Renal cortex interstitium (tissue), 11 donors: Measurements from ENCODE around the gene IQUB. TPM values are rescaled to one million over a fixed set of nuclear protein-coding genes. Genes with fewer than 3 reads are reported as not detected.
A peak's percentile ranks its signal among the peaks of the same experiment; 100 is the strongest.
"Not testable (repeated sequence)": the region's sequence is repeated elsewhere in the genome, so short reads cannot be mapped to it uniquely, and the experiment has no call there.

ENCODE experiments used
- DNase-seq, 11 donors: peaks; one replicate each; pipeline ENCODE4 v3.0.0-alpha.2; 2013; ENCODE audit warnings: low read depth in 9 of 11, low spot score in 4 of 11; ENCODE audit errors: extremely low read depth in 1 of 11
- polyA plus RNA-seq, 3 donors: library from polyadenylated mRNA; unstranded; fragments of 120-200 nt; gene quantifications; one replicate each; pipeline ENCODE4 v1.2.1, GENCODE V29; 2013; ENCODE audit not compliant: insufficient read length in 3 of 3

The IQUB gene
- polyA plus RNA-seq, 3 donors = 5.0 to 7.5 (median 7.3) TPM

DNA sequence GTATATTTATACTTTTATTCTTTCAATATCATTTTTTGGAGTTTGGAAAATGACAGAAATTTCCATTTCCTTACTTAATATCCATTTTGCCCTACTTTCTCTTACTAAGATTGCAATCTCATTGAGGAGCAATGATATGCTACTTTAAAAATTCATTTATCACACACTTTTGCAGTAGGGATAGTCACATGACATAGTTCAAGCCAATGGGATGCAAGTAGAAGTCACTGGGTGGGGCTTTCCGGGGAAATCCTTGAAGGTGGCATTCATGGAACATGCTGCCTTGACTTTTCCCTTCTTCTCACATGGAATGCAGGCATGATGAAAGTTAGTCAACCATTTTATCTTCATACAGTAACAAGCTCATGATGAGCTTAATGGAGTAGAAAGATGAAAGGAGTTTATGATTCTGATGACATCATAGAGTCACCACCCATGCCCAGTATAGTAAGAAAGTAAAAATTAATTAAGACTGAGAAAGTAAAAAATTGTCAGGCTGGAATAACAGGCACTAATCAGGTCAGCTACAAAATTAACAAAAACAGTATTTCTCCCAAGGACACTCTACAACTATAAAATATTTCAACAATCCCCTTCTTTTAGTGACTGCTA lies 33.4 kb downstream of the IQUB start:
- no peak for DNase-seq

DNA sequence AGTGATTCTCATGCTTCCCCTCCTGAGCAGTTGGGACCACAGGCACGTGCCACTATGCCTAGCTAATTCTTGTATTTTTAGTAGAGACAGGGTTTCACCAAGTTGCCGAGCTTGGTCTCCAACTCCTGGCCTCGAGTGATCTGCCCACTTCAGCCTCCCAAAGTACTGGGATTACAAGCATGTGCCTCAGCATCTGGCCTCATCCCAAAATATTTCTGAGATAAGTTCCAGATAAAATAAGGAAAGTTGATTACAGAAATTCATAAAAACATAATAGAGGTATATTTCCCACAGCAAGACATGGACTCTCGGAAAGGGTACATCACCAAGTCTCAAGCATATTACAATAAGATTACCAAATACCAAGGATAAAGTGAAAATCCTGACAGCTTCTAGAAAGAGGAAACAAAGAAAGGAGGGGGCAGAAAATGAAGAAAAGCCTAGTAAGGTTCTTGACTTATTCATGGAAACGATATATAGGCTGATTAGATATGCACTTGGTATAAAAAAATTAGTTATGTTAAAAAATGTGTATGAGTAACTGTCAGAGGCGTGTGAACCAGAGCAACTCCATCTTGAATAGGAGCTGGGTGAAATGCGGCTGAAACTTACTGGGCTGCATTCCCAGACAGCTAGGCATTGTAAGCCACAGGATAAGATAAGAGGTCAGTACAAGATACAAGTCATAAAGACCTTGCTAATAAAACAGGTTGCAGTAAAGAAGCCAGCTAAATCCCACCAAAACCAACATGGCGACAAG lies 35.0 kb downstream of the IQUB start:
- DNase-seq = no peak

DNA sequence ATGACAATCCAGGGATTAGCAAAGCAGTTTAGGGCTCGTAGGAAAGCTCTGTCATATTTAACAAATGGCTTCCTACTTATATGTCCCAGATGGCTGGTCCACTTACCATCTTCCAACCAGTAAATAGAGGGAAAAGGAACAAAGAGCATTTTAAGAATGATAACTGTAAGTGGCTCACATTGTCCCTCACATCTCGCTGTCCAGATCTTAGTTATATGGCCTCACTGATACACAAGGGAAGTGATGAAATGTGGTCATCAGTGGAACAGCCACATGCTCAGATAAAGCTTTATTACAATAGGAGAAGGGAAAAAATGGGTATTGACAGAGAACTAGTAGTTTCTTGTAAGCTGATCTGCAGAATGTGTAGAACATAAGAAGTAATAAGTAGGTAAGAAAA lies 35.8 kb downstream of the IQUB start:
- no peak for DNase-seq

DNA sequence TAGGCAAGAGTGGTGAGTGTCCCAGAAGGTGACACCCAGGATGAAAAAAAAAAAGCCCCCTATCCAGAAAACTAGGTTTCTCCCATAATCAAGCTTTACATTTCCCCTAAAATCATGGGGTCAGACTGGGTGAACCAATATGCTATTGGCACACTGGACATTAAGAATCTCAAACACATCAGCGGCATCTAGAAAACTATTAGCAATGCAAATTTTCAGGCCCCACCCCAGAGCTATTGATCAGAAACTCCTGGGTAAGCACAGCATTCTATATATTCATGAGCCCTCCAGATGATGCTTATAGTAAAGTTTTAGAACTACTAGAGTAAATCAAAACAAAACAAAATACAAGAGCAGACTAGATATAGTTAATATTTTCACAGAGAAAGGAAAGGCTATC lies 36.4 kb downstream of the IQUB start:
- no peak for DNase-seq

DNA sequence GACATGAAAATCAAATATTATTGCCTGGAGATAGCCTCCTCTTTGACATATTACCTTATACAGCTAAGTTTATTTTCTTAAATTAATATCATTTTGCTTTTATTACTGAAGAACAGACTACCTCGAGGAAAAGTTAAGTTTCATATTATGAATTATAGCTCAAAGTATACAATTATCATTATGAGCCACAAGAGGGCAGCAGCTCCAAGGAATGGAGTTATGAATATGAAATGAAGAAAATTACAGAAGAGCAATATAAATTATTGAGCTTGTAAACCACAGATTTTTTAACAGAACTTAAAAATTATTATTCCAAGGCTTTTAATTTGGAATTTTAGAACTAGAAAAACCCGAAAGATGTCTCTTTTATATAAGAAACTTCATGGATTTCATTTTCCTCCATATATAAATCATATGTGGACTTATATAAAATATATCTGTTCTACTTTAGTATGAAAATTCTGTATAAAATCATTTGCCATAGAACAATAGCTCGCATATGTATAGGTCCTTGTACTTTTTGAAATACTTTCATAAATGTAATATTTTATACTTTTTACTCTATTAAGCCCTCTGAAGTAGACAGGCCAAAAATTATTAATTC lies 40.1 kb downstream of the IQUB start:
- peak in 5 of 11 donors; percentile 9 to 27 (median 15) for DNase-seq

DNA sequence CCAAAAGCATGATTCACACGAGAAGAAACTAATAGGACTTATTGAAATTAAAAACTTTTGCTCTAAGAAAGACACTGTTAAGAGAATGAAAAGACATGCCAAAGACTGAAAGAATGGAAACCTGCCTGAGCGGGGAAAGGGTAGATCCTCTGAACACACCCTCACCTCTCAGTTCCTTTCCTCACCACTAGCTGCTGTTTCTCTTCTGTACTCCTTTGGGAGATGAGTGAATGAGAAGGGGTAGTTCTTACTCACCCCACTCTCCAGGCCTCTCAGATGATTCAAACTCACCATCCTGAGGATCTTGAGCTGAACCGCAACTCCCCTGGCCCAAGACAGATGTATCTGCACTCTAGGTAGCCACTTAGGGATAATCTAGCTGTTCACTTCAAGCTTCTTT lies 41.9 kb downstream of the IQUB start:
- no peak for DNase-seq

DNA sequence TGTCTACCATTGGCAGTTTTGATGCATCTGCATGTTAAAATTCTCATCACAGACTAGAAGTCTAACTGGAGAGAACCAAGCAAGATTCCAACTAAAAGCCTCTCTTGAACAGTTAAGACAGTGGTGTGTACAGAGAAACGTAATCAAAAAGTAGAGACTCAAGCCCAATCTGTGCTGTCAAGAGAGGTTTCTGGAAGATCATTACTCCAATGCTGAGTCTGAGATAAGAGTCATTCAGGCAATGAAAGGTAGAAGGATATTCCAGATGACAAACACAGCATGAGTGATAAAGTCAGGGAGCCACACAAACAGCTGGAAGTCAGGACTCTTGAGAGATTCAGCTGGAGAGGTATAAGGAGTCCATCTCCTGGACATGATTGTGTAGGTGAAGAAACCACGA lies 48.7 kb downstream of the IQUB start:
- DNase-seq = no peak

DNA sequence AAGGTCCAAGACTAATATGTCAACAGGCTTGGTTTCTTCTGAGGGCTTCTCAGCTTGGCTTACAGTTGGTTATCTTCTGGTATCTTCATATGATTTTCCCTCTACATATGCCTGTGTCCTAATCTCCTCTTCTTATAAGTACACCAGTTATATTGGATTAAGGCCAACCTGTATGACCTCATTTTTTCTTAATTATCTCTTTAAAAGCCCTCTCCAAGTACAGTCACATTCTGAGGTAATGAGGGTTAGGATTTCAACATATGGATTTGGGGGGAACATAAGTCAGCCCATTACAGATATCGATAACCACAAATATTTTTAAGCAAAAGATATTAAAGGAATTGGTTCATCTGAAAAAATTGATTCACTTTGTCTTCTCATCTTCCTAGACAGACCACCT lies 49.2 kb downstream of the IQUB start:
- no peak for DNase-seq

DNA sequence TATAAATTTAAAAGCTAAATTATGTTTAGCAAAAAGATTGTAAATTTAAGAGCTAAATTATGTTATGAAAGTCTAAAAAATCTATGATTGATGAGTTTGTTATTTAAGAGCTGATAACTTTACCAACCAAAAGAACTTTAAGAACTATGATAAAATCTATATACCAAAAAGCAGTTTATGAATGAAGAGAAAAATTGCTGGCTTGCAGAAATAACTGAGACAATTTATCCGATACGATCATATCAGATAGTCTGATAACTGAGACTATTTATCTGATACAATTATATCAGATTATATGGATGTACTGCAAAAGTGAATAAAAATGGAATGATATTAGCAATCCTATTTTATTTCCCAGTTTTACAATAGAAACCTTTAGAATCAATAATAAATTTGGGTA lies 50.2 kb downstream of the IQUB start:
- no peak for DNase-seq

DNA sequence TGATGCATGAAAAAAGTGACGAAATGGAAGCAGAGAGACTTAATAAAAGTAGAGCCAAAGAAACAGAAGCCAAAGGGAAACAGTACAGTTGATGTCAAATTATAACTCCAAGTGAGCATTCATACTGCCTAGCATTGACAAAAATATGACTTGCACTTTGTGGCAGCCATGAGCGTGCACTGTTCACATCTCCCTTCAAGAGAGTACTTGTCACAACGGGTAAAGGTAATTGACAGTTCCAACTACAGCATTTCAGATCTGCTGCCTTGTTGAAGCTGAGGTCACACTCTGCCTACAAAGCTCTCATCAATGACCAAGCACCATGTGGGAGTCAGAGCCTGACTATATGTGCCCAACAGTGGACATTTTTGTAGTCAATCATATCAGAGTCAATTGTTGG lies 54.3 kb downstream of the IQUB start:
- DNase-seq = no peak

DNA sequence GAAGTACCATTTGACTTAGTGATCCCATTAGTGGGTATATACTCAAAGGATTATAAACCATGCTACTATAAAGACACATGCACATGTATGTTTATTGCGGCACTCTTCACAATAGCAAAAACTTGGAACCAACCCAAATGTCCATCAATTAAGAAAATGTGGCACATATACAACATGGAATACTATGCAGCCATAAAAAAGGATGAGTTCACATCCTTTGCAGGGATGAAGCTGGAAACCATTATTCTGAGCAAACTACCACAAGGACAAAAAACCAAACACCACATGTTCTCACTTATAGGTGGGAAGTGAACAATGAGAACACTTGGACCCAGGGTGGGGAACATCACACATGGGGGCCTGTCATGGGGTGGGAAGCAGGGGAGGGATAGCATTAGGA lies 56.3 kb downstream of the IQUB start:
- not testable (repeated sequence) for DNase-seq

DNA sequence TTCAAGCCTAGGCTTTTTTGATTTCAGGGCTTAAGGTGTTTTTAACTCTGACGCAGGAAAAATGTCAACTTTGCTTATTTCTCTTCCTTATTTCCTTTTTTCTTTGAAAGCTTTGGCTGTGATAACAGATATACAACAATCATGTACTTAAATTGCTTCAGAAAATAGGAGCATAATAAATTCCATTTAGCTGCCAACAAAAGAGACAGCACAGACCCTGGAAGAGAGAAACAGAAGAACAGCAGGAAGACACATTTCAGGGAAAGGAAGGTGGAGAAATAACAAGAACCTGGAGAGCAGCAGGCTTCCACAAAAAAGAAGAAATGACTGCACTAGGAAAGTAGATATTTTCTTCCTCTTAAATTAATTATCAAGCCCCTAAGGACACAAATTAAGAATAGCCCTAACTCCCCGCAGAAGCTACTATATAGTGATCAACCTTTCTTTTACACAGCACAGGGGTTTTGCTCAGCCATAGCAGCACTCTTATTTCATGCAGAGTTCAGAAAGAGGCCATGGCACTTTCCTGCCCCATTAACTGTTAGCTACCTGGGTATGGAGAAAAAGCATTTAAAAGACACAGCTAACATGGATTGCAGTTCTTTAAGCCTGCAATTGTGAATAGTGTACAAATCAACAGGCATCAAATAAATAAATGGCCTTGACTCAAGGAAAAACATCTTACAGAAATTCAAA lies 61.5 kb downstream of the IQUB start:
- peak in 3 of 11 donors; percentile 4 to 18 (median 12) for DNase-seq

DNA sequence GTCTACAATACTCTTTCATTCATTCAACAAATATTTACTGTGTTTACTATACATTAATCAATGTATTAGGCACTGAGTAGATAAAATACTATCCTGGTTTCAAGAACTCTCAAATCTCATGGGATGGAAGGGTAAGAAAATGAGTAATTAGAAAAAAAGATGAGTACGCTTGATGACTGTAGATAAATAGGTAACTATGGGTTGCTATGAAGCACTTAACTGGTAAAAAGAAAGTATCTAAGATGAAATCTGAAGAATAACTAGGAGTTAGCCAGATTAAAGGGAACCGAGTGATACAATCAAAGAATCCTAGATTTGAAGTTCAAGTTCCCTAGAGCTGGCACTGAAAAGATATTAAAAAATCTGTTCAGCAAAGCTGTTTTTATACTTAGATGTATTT lies 62.1 kb downstream of the IQUB start:
- no peak for DNase-seq

DNA sequence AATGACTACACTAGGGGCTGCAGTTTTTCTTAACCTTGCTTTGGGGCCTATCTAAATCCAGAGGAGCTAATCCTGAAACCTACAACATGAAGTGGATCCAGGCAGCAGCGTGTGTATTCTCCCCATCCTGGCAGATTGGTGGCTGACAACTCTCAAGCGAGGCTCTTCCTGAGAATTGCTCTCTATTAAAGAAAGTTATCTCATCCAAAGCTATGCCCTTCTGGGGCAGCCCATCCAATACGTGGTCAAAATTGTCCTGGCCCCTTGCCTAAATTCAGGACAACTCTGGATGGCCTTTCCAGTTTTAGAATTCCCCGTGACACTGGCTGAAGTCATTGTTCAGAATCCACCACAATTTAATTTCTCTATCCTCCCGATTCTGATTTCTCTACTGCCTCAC lies 66.1 kb downstream of the IQUB start:
- DNase-seq = no peak

DNA sequence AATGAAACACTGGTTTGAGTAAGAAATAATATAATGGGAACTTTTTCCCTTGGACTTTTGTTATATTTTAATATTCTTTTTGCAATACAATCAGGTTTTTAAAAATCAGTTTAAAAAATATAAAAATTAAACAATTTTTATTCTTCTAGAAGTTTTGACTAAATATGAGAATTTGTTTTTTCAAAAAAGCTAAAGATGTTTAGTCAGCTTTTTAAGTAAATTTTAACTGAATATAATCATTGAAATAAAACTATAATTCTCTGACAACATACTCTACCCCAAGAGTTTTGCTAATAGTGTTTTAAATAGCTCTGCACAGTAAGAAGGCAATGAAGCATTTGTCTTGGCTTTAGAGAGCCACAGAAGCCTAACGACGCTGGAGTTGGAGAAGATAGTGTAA lies 70.5 kb downstream of the IQUB start:
- DNase-seq = no peak

DNA sequence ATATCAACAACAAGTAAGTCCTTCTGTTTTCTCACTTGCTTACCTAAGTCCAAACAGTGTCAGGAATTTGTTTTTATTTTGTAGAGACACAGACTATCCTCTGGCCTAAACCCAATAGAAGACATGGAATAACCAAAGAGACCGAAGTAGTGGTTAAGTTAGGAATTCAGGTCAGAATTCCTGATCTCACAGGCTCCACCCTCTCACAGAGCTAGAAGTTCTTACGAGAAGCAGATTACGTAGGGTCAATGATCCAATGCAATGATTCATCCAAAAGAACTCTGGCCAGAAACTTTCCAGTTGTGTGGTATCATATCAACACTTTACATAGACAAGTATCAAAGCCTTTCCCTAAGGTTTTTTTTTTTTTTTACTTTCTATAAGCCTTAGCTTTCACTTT lies 73.8 kb downstream of the IQUB start:
- no peak for DNase-seq

DNA sequence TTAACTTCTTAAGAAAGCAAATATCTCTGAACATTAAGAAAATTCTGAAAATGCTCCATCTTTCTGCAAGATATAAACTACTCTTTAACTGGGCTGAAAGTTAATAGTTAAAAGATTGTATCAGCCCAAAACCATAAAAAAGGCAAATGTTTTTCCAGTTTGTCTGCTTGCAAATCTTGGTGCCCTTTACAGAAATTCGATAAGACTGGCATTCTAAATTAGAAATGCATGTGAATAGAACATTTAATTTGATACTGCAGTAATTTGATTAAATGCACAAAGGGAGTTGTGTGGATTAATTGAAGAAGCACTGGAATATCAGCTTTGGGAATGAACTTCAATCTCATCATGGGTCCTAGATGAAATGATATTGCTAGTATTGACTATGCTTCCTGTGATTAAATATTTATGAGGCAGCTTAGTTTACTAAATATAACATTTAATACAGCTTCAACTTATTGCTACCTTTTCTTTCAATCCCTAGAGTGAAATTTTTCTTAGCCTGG lies 78.4 kb downstream of the IQUB start:
- no peak for DNase-seq

DNA sequence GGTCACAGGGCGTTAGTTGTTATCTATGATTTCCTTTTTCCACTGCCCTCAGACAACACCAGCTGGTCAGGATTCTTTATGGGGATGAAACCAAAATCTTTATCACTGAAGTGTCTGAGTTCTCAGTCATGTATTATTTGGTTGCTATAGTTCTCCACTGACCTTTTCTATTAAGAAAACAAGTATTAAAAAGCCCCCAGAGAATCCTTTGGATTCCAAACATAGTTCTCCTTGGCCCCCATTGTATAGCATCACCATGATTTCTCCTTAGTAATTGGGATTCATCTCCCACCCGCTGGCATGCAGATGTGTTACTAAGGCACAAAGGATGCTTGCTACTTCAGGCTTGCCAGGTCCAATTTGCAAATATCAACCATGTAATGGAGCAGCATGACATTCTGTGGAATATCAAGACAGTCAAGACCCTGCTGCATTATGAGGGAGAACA lies 94.3 kb downstream of the IQUB start:
- no peak for DNase-seq

DNA sequence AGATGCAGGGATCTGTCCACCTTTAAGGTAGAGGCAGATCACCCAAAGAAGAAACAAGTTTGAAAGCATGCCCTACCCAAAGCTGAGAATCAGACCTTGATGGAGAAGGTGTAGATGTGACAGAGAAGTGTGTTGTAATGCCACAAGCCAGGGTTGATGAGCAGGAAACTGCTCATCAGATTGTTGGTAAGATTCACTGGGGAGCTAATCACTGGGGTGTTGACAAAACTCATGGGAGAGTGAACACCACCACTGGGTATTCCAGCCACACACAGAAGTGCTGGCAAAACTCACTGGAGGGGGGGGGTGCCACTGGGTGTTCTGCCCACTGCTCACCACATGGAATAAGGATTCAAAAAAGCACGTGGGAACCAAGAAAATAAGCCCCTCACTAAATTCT lies 95.2 kb downstream of the IQUB start:
- DNase-seq = no peak
